Measurements from ENCODE around the gene RPL11.
"Not testable (repeated sequence)": the region's sequence is repeated elsewhere in the genome, so short reads cannot be mapped to it uniquely, and the experiment has no call there.

The RPL11 gene

GRCh38 chr1:23685197-23685596, 6.4 kb upstream of the RPL11 start:
- DNase-seq (ENCODE audit: low read depth in 2 of 2): not testable (repeated sequence)

- DNase-seq (ENCODE audit: low read depth in 2 of 2): not testable (repeated sequence)
These were observed 3.9 kb upstream of the RPL11 start for GRCh38 chr1:23687680-23688079.

GRCh38 chr1:23688281-23688680, 3.3 kb upstream of the RPL11 start:
- DNase-seq (ENCODE audit: low read depth in 2 of 2): not testable (repeated sequence)

GRCh38 chr1:23692308-23692871, 784 bp downstream of the RPL11 start:
- DNase-seq (ENCODE audit: low read depth in 2 of 2): no peak

GRCh38 chr1:23693599-23693998, 2.0 kb downstream of the RPL11 start:
- DNase-seq (ENCODE audit: low read depth in 2 of 2): no peak

- no peak for DNase-seq (ENCODE audit: low read depth in 2 of 2)
These were observed 2.8 kb downstream of the RPL11 start for GRCh38 chr1:23694371-23694770.

GRCh38 chr1:23695667-23696066, 4.1 kb downstream of the RPL11 start:
- DNase-seq (ENCODE audit: low read depth in 2 of 2): no peak

GRCh38 chr1:23696335-23696989, 4.9 kb downstream of the RPL11 start:
- no peak for DNase-seq (ENCODE audit: low read depth in 2 of 2)

- no peak for DNase-seq (ENCODE audit: low read depth in 2 of 2)
These were observed 6.9 kb downstream of the RPL11 start for GRCh38 chr1:23698466-23698865.

GRCh38 chr1:23699280-23700179, 7.9 kb downstream of the RPL11 start:
- DNase-seq (ENCODE audit: low read depth in 2 of 2): no peak

GRCh38 chr1:23701310-23701709, 9.7 kb downstream of the RPL11 start:
- DNase-seq (ENCODE audit: low read depth in 2 of 2): no peak

- DNase-seq (ENCODE audit: low read depth in 2 of 2): no peak
These were observed 10.4 kb downstream of the RPL11 start for GRCh38 chr1:23701996-23702395.

GRCh38 chr1:23704834-23705495, 13.4 kb downstream of the RPL11 start:
- no peak for DNase-seq (ENCODE audit: low read depth in 2 of 2)

GRCh38 chr1:23709229-23709628, 17.6 kb downstream of the RPL11 start:
- DNase-seq (ENCODE audit: low read depth in 2 of 2): no peak

GRCh38 chr1:23718482-23718881, 26.9 kb downstream of the RPL11 start:
- DNase-seq (ENCODE audit: low read depth in 2 of 2): no peak

GRCh38 chr1:23719162-23719820, 27.7 kb downstream of the RPL11 start:
- no peak for DNase-seq (ENCODE audit: low read depth in 2 of 2)

- DNase-seq (ENCODE audit: low read depth in 2 of 2): no peak
These were observed 28.8 kb downstream of the RPL11 start for GRCh38 chr1:23720256-23720995.

- DNase-seq (ENCODE audit: low read depth in 2 of 2): no peak
These were observed 31.0 kb downstream of the RPL11 start for GRCh38 chr1:23722652-23723051.

GRCh38 chr1:23726686-23727085, 35.1 kb downstream of the RPL11 start:
- DNase-seq (ENCODE audit: low read depth in 2 of 2): no peak

- DNase-seq (ENCODE audit: low read depth in 2 of 2): no peak
These were observed 35.8 kb downstream of the RPL11 start for GRCh38 chr1:23727362-23727811.

Data from stimulated activated CD8-positive, alpha-beta memory T cell treated with anti-CD3 and anti-CD28 coated beads, Interleukin-7, amount 100 ng/mL, for 1 hour (primary cell).